H9 (cell line): Measurements from ENCODE around the gene OSBPL10. TPM values are rescaled to one million over a fixed set of nuclear protein-coding genes. Genes with fewer than 3 reads are reported as not detected.

Source experiments
- DNase-seq: peaks from one replicate; pipeline ENCODE4 v3.0.0-alpha.2; 2017
- H2AFZ ChIP-seq: one replicate; pipeline ENCODE4 v1.6.1; 2013; ENCODE audit warnings: mild to moderate bottlenecking, low read length, control low read depth, moderate library complexity
- H2AK5ac ChIP-seq: 2 replicates; pipeline ENCODE4 v1.6.1; 2013; ENCODE audit warnings: low read length, control low read depth, mixed read lengths; ENCODE audit not compliant: insufficient read length
- H2BK120ac ChIP-seq: one replicate; pipeline ENCODE4 v1.6.1; 2013; ENCODE audit warnings: low read depth, mild to moderate bottlenecking, low read length, control low read depth, inconsistent platforms; ENCODE audit not compliant: poor library complexity, severe bottlenecking
- H2BK12ac ChIP-seq: 2 replicates; pipeline ENCODE4 v1.6.1; 2013; ENCODE audit warnings: low read length, control low read depth, mixed read lengths, low read depth; ENCODE audit not compliant: insufficient read length
- H2BK15ac ChIP-seq: 2 replicates; pipeline ENCODE4 v1.6.1; 2013; ENCODE audit warnings: low read depth, low read length, control low read depth
- H2BK20ac ChIP-seq: one replicate; pipeline ENCODE4 v1.6.1; 2013; ENCODE audit warnings: low read depth, mild to moderate bottlenecking, low read length, control low read depth, inconsistent platforms; ENCODE audit not compliant: poor library complexity, severe bottlenecking
- H2BK5ac ChIP-seq: 2 replicates; pipeline ENCODE4 v1.6.1; 2013; ENCODE audit warnings: low read length, control low read depth, mixed read lengths; ENCODE audit not compliant: insufficient read length
- H3K14ac ChIP-seq: 2 replicates; pipeline ENCODE4 v1.6.1; 2013; ENCODE audit warnings: low read length, control low read depth; ENCODE audit not compliant: insufficient read depth
- H3K18ac ChIP-seq: 2 replicates; pipeline ENCODE4 v1.6.1; 2013; ENCODE audit warnings: low read depth, mild to moderate bottlenecking, mixed read lengths, low read length, control low read depth; ENCODE audit not compliant: insufficient read length
- H3K23ac ChIP-seq: 2 replicates; pipeline ENCODE4 v1.6.1; 2013; ENCODE audit warnings: low read length, control low read depth, mixed read lengths, low read depth; ENCODE audit not compliant: insufficient read length
- H3K23me2 ChIP-seq: 2 replicates; pipeline ENCODE4 v1.6.1; 2013; ENCODE audit warnings: low read depth, mild to moderate bottlenecking, mixed read lengths, low read length, control low read depth; ENCODE audit not compliant: insufficient read length, poor library complexity, severe bottlenecking
- H3K27ac ChIP-seq: 2 replicates; pipeline ENCODE4 v1.5.1; 2013; ENCODE audit warnings: low read length, control low read depth, mixed read lengths, low read depth; ENCODE audit not compliant: insufficient read length
- H3K27me3 ChIP-seq: 2 replicates; pipeline ENCODE4 v1.6.1; 2013; ENCODE audit warnings: low read length, control low read depth, inconsistent platforms; ENCODE audit not compliant: insufficient read depth
- H3K4ac ChIP-seq: 2 replicates; pipeline ENCODE4 v1.6.1; 2013; ENCODE audit warnings: low read depth, mild to moderate bottlenecking, control low read depth, inconsistent platforms, low read length, moderate library complexity
- H3K4me1 ChIP-seq: 2 replicates; pipeline ENCODE4 v1.6.1; 2013; ENCODE audit warnings: low read length, control low read depth, inconsistent platforms; ENCODE audit not compliant: insufficient read depth
- H3K4me2 ChIP-seq: 2 replicates; pipeline ENCODE4 v1.6.1; 2013; ENCODE audit warnings: low read length, control low read depth, mixed read lengths; ENCODE audit not compliant: insufficient read length, insufficient read depth
- H3K56ac ChIP-seq: 2 replicates; pipeline ENCODE4 v1.6.1; 2013; ENCODE audit warnings: low read depth, mild to moderate bottlenecking, mixed read lengths, low read length, control low read depth; ENCODE audit not compliant: insufficient read length
- H3K79me1 ChIP-seq: 2 replicates; pipeline ENCODE4 v1.6.1; 2013; ENCODE audit warnings: low read depth, mild to moderate bottlenecking, moderate library complexity, low read length, control low read depth, inconsistent platforms; ENCODE audit not compliant: insufficient read depth, poor library complexity, severe bottlenecking
- H3K79me2 ChIP-seq: 2 replicates; pipeline ENCODE4 v1.6.1; 2013; ENCODE audit warnings: low read length, control low read depth, inconsistent platforms; ENCODE audit not compliant: insufficient read depth
- H3K9ac ChIP-seq: 2 replicates; pipeline ENCODE4 v1.6.1; 2013; ENCODE audit warnings: low read length, control low read depth, mixed read lengths; ENCODE audit not compliant: insufficient read length; ENCODE audit errors: extremely low read depth
- H3K9me3 ChIP-seq: one replicate; pipeline ENCODE4 v1.6.1; 2013; ENCODE audit warnings: low read depth, low read length, inconsistent platforms; ENCODE audit not compliant: control insufficient read depth
- H3T11ph ChIP-seq: one replicate; pipeline ENCODE4 v1.6.1; 2013; ENCODE audit warnings: mild to moderate bottlenecking, low read length, control low read depth, inconsistent platforms
- H4K20me1 ChIP-seq: one replicate; pipeline ENCODE4 v1.6.1; 2013; ENCODE audit not compliant: control insufficient read depth, insufficient read length, insufficient read depth
- H4K5ac ChIP-seq: 2 replicates; pipeline ENCODE4 v1.6.1; 2013; ENCODE audit warnings: low read depth, mild to moderate bottlenecking, mixed read lengths, low read length, control low read depth; ENCODE audit not compliant: insufficient read length
- H4K8ac ChIP-seq: replicated peaks from 2 replicates; pipeline ENCODE4 v1.6.1; 2013; ENCODE audit warnings: low read length, control low read depth, mixed read lengths, low read depth; ENCODE audit not compliant: insufficient read length
- H4K91ac ChIP-seq: 2 replicates; pipeline ENCODE4 v1.6.1; 2013; ENCODE audit warnings: low read depth, mild to moderate bottlenecking, moderate library complexity, mixed read lengths, low read length, control low read depth; ENCODE audit not compliant: insufficient read length
- H3K27ac Mint-ChIP-seq, 3 experiments: 2 replicates in 2 of 3; 3 replicates in 1 of 3; pipeline ENCODE4 v1.8.0; 2020 to 2021; ENCODE audit warnings: mixed read lengths in 3 of 3, mild to moderate bottlenecking in 1 of 3, moderate library complexity in 1 of 3
- H3K27me3 Mint-ChIP-seq: 2 replicates; pipeline ENCODE4 v1.8.0; 2021; ENCODE audit warnings: low read depth, mild to moderate bottlenecking, moderate library complexity, mixed read lengths
- H3K36me3 Mint-ChIP-seq, 3 experiments: 2 replicates in 2 of 3; 3 replicates in 1 of 3; pipeline ENCODE4 v1.8.0; 2020 to 2021; ENCODE audit warnings: low read depth in 3 of 3, mixed read lengths in 3 of 3; ENCODE audit not compliant: insufficient read depth in 1 of 3
- H3K4me1 Mint-ChIP-seq, 2 experiments: 2 replicates each; pipeline ENCODE4 v1.8.0; 2020; ENCODE audit warnings: mixed read lengths in 2 of 2
- H3K4me3 Mint-ChIP-seq, 2 experiments: 2 replicates in 1 of 2; 3 replicates in 1 of 2; pipeline ENCODE4 v1.8.0; 2020 to 2021; ENCODE audit warnings: mild to moderate bottlenecking in 2 of 2, mixed read lengths in 2 of 2, moderate library complexity in 1 of 2
- H3K9me3 Mint-ChIP-seq, 2 experiments: 2 replicates in 1 of 2; 3 replicates in 1 of 2; pipeline ENCODE4 v1.8.0; 2020; ENCODE audit warnings: mild to moderate bottlenecking in 2 of 2, mixed read lengths in 2 of 2, moderate library complexity in 1 of 2
- CTCF ChIP-seq: fragments of 200-600 bp; sonication (generic); conservative IDR thresholded peaks from 3 replicates; pipeline ENCODE4 v1.8.0; 2021; ENCODE audit warnings: antibody characterized with exemption, mild to moderate bottlenecking
- WGBS: extraction: QIAGEN DNeasy Blood & Tissue Kit; methylation state at CpG from one replicate; pipeline ENCODE4 v1.1.7; 2013; ENCODE audit warnings: missing lambda C conversion rate, low lambda C conversion rate, mixed read lengths; ENCODE audit not compliant: insufficient read length; ENCODE audit errors: extremely low coverage; 5-methylcytosine and 5-hydroxymethylcytosine counted together
- total RNA-seq: library from RNA; stranded (reverse); gene quantifications from 2 replicates; pipeline ENCODE4 v1.2.1, GENCODE V29; 2021

The OSBPL10 gene
- total RNA-seq, 1 experiment from 2014 or later = 42.7 TPM

GRCh38 chr3:31979001-31979697, 1.9 kb downstream of the OSBPL10 start:
- no peak for TF ChIP-seq CTCF
- H3K18ac ChIP-seq = no peak overlapping the region
- Mint-ChIP-seq H3K4me1 (peaks cover 19 to 38% of the 10 kb centered on the region in 2 experiments), H3K27ac (no peak overlapping the region), H3K27me3 (peaks cover 10% of the 10 kb centered on the region), H3K4me3 (peak overlapping the region; percentile 90 to 94), H3K36me3 (peaks cover 8 to 17% (median 11%) of the 10 kb centered on the region in 3 experiments), H3K9me3 (no peaks in the 10 kb centered on the region)
- H3K4me2 ChIP-seq = peak overlapping the region; percentile 24
- no peak overlapping the region for H3K23ac ChIP-seq
- H3T11ph ChIP-seq = no peak overlapping the region
- H2BK12ac ChIP-seq = no peak overlapping the region
- H3K27ac ChIP-seq = no peak overlapping the region
- no peak overlapping the region for H2BK15ac ChIP-seq
- H4K8ac ChIP-seq = no peak overlapping the region
- no peak overlapping the region for H2AFZ ChIP-seq
- no peak overlapping the region for H2AK5ac ChIP-seq
- H3K4me1 ChIP-seq = no peaks in the 10 kb centered on the region; the same call in 1 of the 2 replicates
- no peaks in the 10 kb centered on the region for H3K79me1 ChIP-seq
- no peaks in the 10 kb centered on the region for H4K20me1 ChIP-seq
- DNase-seq = no peak
- no peak overlapping the region for H3K9ac ChIP-seq
- H3K4ac ChIP-seq = no peak overlapping the region
- no peak overlapping the region for H3K14ac ChIP-seq
- no peak overlapping the region for H2BK120ac ChIP-seq
- no peak overlapping the region for H4K91ac ChIP-seq
- H3K9me3 ChIP-seq = no peaks in the 10 kb centered on the region
- 0 out of 2 replicates have a peak, but pooled peaks cover 1% of the 10 kb centered on the region for H3K27me3 ChIP-seq
- H3K56ac ChIP-seq = no peak overlapping the region
- no peak overlapping the region for H2BK20ac ChIP-seq
- peaks cover 14% of the 10 kb centered on the region for H3K23me2 ChIP-seq
- peaks cover 20% of the 10 kb centered on the region; the same call in 1 of the 2 replicates for H3K79me2 ChIP-seq
- WGBS = no CpG with 5 or more reads among the region's 5 CpGs
- no peak overlapping the region for H2BK5ac ChIP-seq
- H4K5ac ChIP-seq = no peak overlapping the region
